HepG2 (cell line): ENCODE data around the gene THSD8. TPM values are rescaled to one million over a fixed set of nuclear protein-coding genes. Genes with fewer than 3 reads are reported as not detected.

Experiments used
- AHDC1 ChIP-seq: sonication (generic); formaldehyde crosslinking; IDR thresholded peaks from 2 replicates; pipeline ENCODE4 v1.5.1; 2020; ENCODE audit warnings: mild to moderate bottlenecking, missing genetic modification reagents, borderline replicate concordance
- ELF3 ChIP-seq: IDR thresholded peaks from 2 replicates; pipeline ENCODE4 v1.6.1; 2016; ENCODE audit warnings: missing genetic modification reagents, missing compliant biosample characterization
- ESRRA ChIP-seq: sonication (generic); formaldehyde crosslinking; IDR thresholded peaks from 2 replicates; pipeline ENCODE4 v1.5.1; 2020; ENCODE audit warnings: mild to moderate bottlenecking, low read depth, missing genetic modification reagents
- JUND ChIP-seq: sonication (generic); formaldehyde crosslinking; IDR thresholded peaks from 2 replicates; pipeline ENCODE4 v1.8.0; 2022; ENCODE audit warnings: mild to moderate bottlenecking, missing genetic modification reagents
- NCOA1 ChIP-seq: sonication (generic); formaldehyde crosslinking; IDR thresholded peaks from 2 replicates; pipeline ENCODE4 v1.9.0; 2021; ENCODE audit warnings: missing genetic modification reagents
- NKX3-1 ChIP-seq: sonication (generic); formaldehyde crosslinking; IDR thresholded peaks from 2 replicates; pipeline ENCODE4 v1.5.0; 2020; ENCODE audit warnings: missing genetic modification reagents
- POLR2A ChIP-seq, 2 experiments: IDR thresholded peaks; 2 replicates each; pipeline ENCODE4 v1.6.1; 2011; ENCODE audit warnings: low read depth in 2 of 2, low read length in 2 of 2, mild to moderate bottlenecking in 1 of 2, moderate library complexity in 1 of 2; ENCODE audit not compliant: insufficient read depth in 1 of 2
- SAP130 ChIP-seq: IDR thresholded peaks from 2 replicates; pipeline ENCODE4 v1.6.1; 2016; ENCODE audit warnings: low read depth
- SIX4 ChIP-seq: sonication (generic); formaldehyde crosslinking; IDR thresholded peaks from 2 replicates; pipeline ENCODE4 v1.4.0; 2020; ENCODE audit warnings: missing genetic modification reagents
- YEATS4 ChIP-seq: sonication (generic); formaldehyde crosslinking; IDR thresholded peaks from 2 replicates; pipeline ENCODE4 v1.4.0; 2020; ENCODE audit warnings: missing genetic modification reagents, borderline replicate concordance
- ZIK1 ChIP-seq: sonication (generic); formaldehyde crosslinking; IDR thresholded peaks from 2 replicates; pipeline ENCODE4 v1.5.0; 2020; ENCODE audit warnings: mild to moderate bottlenecking, low read depth, missing genetic modification reagents, borderline replicate concordance
- ZNF44 ChIP-seq: sonication (generic); formaldehyde crosslinking; IDR thresholded peaks from 2 replicates; pipeline ENCODE4 v1.5.1; 2020; ENCODE audit warnings: mild to moderate bottlenecking, missing genetic modification reagents
- ZNF703 ChIP-seq: sonication (generic); formaldehyde crosslinking; IDR thresholded peaks from 2 replicates; pipeline ENCODE4 v1.5.1; 2020; ENCODE audit warnings: missing genetic modification reagents, mild to moderate bottlenecking, moderate library complexity, borderline replicate concordance
- ZSCAN21 ChIP-seq: sonication (generic); formaldehyde crosslinking; IDR thresholded peaks from 2 replicates; pipeline ENCODE4 v1.8.0; 2022; ENCODE audit warnings: mild to moderate bottlenecking, missing genetic modification reagents, moderate library complexity, borderline replicate concordance
- ZSCAN30 ChIP-seq: sonication (generic); formaldehyde crosslinking; IDR thresholded peaks from 2 replicates; pipeline ENCODE4 v1.5.0; 2020; ENCODE audit warnings: mild to moderate bottlenecking, missing genetic modification reagents
- polyA plus RNA-seq, 8 experiments: library from polyadenylated mRNA; depleted of rRNA in 3 of 8; stranded (reverse) in 7 of 8; unstranded in 1 of 8; fragments of >200 nt; fragmentation: Illumina TruSeq in 4 of 8; extraction: Trizol in 4 of 8; gene quantifications; 2 replicates each; pipeline versions ENCODE4 v1.2.1 to v1.2.3, GENCODE V29; 2011 to 2016; ENCODE audit warnings: low read depth in 4 of 8, missing spikeins in 1 of 8, mixed read lengths in 1 of 8; ENCODE audit not compliant: insufficient read depth in 1 of 8
- total RNA-seq, 5 experiments: library from RNA; depleted of rRNA; stranded (reverse); fragments of >200 nt; fragmentation: Illumina TruSeq; extraction: Trizol; gene quantifications; 2 replicates each; pipeline ENCODE4 v1.2.3, GENCODE V29; 2016; ENCODE audit warnings: low read depth in 1 of 5
- TF ChIP-seq, protein P1 (sequence below): sonication (generic); formaldehyde crosslinking; IDR thresholded peaks from 2 replicates; pipeline ENCODE4 v1.4.0; 2020; ENCODE audit warnings: missing genetic modification reagents
- TF ChIP-seq, protein P2 (sequence below): sonication (generic); formaldehyde crosslinking; IDR thresholded peaks from 2 replicates; pipeline ENCODE4 v1.4.0; 2020; ENCODE audit warnings: missing genetic modification reagents, borderline replicate concordance

Gene THSD8
- total and polyA plus RNA-seq, 2 of the 13 experiments (the other 11 are each of a cell fraction or from before 2014, with no cell fraction given), result 4.8 to 14.9 TPM

DNA sequence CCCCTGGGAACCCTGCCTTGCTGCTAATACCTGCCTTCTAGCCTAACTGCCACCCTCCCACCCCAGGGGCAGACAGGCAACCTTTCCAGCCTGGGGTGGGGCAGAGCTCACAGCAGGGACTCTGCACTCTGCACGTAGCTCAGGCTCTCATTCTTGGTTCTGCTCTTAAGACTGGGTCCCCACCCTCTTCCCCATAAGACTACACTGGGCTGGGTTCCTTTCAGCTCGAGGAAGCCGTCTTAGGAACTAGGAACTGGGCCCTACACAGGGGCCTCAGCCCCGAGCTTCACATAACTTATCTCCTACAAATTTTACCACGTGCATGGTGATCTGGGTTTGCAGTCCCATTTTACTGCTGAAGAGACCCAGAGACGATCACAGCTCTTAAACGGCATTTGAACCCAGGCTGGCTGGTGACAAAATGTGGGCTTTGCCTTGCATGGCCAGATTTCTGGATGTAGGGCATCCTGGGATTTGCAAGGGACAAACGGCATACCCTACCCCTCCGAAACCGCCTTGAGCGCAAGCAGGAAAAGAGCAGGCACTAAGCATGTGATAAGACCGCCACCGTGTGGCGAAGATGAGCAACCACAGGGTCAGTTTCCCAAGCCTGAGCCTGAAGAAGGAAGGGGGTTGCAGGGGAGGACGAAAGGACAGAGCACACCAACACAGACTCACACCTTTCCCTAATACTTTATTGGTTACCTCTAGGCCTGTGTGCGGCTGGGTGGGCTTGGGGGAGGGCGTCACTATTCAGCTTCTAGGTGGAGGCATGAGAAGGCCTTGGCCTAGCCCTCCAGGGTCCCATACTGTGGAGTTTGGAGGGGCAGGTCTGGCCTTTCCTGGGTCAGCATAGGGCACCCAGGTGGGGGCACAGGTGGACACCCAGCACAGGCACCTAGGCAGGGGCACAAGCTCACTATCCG lies 5.5 kb upstream of the THSD8 start (continued):
- TF ChIP-seq AHDC1 (CRISPR knock-in tag) (no peak), ESRRA (no peak), NCOA1 (CRISPR knock-in tag) (no peak), SIX4 (no peak), YEATS4 (CRISPR knock-in tag) (no peak; the same call in 1 of the 2 replicates), ZNF44 (no peak), POLR2A (IDR thresholded peaks at IDR 0.05; ENCODE audit: insufficient read depth in 1 of 2, low read depth in 2 of 2, low read length in 2 of 2) (0 out of 4 replicates have a peak, but pooled peaks have one; percentile 22 to 48), NKX3-1 (CRISPR knock-in tag) (no peak), JUND (CRISPR knock-in tag) (no peak), SAP130 (CRISPR knock-in tag) (peak; percentile 80), ELF3 (CRISPR knock-in tag) (peak; percentile 79), ZNF703 (no peak), ZSCAN30 (CRISPR knock-in tag) (no peak), ZSCAN21 (no peak), ZIK1 (CRISPR knock-in tag) (no peak)
- TF ChIP-seq, protein P1, sequence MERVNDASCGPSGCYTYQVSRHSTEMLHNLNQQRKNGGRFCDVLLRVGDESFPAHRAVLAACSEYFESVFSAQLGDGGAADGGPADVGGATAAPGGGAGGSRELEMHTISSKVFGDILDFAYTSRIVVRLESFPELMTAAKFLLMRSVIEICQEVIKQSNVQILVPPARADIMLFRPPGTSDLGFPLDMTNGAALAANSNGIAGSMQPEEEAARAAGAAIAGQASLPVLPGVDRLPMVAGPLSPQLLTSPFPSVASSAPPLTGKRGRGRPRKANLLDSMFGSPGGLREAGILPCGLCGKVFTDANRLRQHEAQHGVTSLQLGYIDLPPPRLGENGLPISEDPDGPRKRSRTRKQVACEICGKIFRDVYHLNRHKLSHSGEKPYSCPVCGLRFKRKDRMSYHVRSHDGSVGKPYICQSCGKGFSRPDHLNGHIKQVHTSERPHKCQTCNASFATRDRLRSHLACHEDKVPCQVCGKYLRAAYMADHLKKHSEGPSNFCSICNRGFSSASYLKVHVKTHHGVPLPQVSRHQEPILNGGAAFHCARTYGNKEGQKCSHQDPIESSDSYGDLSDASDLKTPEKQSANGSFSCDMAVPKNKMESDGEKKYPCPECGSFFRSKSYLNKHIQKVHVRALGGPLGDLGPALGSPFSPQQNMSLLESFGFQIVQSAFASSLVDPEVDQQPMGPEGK, result peak; percentile 69
- TF ChIP-seq, protein P2, sequence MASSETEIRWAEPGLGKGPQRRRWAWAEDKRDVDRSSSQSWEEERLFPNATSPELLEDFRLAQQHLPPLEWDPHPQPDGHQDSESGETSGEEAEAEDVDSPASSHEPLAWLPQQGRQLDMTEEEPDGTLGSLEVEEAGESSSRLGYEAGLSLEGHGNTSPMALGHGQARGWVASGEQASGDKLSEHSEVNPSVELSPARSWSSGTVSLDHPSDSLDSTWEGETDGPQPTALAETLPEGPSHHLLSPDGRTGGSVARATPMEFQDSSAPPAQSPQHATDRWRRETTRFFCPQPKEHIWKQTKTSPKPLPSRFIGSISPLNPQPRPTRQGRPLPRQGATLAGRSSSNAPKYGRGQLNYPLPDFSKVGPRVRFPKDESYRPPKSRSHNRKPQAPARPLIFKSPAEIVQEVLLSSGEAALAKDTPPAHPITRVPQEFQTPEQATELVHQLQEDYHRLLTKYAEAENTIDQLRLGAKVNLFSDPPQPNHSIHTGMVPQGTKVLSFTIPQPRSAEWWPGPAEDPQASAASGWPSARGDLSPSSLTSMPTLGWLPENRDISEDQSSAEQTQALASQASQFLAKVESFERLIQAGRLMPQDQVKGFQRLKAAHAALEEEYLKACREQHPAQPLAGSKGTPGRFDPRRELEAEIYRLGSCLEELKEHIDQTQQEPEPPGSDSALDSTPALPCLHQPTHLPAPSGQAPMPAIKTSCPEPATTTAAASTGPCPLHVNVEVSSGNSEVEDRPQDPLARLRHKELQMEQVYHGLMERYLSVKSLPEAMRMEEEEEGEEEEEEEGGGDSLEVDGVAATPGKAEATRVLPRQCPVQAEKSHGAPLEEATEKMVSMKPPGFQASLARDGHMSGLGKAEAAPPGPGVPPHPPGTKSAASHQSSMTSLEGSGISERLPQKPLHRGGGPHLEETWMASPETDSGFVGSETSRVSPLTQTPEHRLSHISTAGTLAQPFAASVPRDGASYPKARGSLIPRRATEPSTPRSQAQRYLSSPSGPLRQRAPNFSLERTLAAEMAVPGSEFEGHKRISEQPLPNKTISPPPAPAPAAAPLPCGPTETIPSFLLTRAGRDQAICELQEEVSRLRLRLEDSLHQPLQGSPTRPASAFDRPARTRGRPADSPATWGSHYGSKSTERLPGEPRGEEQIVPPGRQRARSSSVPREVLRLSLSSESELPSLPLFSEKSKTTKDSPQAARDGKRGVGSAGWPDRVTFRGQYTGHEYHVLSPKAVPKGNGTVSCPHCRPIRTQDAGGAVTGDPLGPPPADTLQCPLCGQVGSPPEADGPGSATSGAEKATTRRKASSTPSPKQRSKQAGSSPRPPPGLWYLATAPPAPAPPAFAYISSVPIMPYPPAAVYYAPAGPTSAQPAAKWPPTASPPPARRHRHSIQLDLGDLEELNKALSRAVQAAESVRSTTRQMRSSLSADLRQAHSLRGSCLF, result no peak
